Measurements from ENCODE around the gene ST7. TPM values are rescaled to one million over a fixed set of nuclear protein-coding genes. Genes with fewer than 3 reads are reported as not detected.
A peak's percentile ranks its signal among the peaks of the same experiment; 100 is the strongest.

Gene ST7
- total RNA-seq, 2 donors from 2014 or later, result 12.6 to 13.7 TPM

GRCh38 chr7:117153016-117153545 lies 199.8 kb downstream of the ST7 start:
- ATAC-seq, result no peak
- intact Hi-C loops (cut with DNase I, micrococcal nuclease), result no loop called here

GRCh38 chr7:117154721-117155120 lies 201.4 kb downstream of the ST7 start:
- intact Hi-C loops (cut with DNase I, micrococcal nuclease), result no loop called here
- no peak for DNase-seq

More at GRCh38 chr7:117153016-117153545, 199.8 kb downstream of the ST7 start:
- DNase-seq, result no peak

GRCh38 chr7:117155694-117156093 lies 202.4 kb downstream of the ST7 start:
- DNase-seq, result no peak
- no peak for ATAC-seq
- intact Hi-C loops (cut with DNase I, micrococcal nuclease), result no loop called here

More at GRCh38 chr7:117154721-117155120, 201.4 kb downstream of the ST7 start:
- ATAC-seq, result no peak

- intact Hi-C loops (cut with DNase I, micrococcal nuclease), result no loop called here
- ATAC-seq (no peak), DNase-seq (no peak)
Measured at GRCh38 chr7:117157241-117158209, 204.2 kb downstream of the ST7 start.

GRCh38 chr7:117158941-117159697 lies 205.8 kb downstream of the ST7 start:
- ATAC-seq (no peak), DNase-seq (no peak)
- intact Hi-C loops (cut with DNase I, micrococcal nuclease), result no loop called here

GRCh38 chr7:117163101-117163500 lies 209.8 kb downstream of the ST7 start:
- ATAC-seq (no peak), DNase-seq (no peak)
- intact Hi-C loops (cut with DNase I, micrococcal nuclease), result no loop called here

- intact Hi-C loops (cut with DNase I, micrococcal nuclease), result no loop called here
- no peak for ATAC-seq
- no peak for DNase-seq
Measured at GRCh38 chr7:117164620-117165019, 211.3 kb downstream of the ST7 start.

GRCh38 chr7:117165656-117166055 lies 212.4 kb downstream of the ST7 start:
- DNase-seq (peak in 1 of 2 donors; percentile 24), ATAC-seq (no peak)
- intact Hi-C loops (cut with DNase I, micrococcal nuclease), result no loop called here

GRCh38 chr7:117169907-117170306 lies 216.6 kb downstream of the ST7 start:
- intact Hi-C loops (cut with DNase I, micrococcal nuclease), result no loop called here
- ATAC-seq, result no peak
- no peak for DNase-seq

- DNase-seq, result no peak
- ATAC-seq, result no peak
- intact Hi-C loops (cut with DNase I, micrococcal nuclease), result no loop called here
Measured at GRCh38 chr7:117171106-117171505, 217.8 kb downstream of the ST7 start.

- no peak for ATAC-seq
Measured at GRCh38 chr7:117172283-117172682, 219.0 kb downstream of the ST7 start.

GRCh38 chr7:117173035-117173770 lies 219.9 kb downstream of the ST7 start:
- no peak for DNase-seq
- intact Hi-C loops (cut with DNase I, micrococcal nuclease), result no loop called here
- ATAC-seq, result no peak

More at GRCh38 chr7:117172283-117172682, 219.0 kb downstream of the ST7 start:
- intact Hi-C loops (cut with DNase I, micrococcal nuclease), result no loop called here
- no peak for DNase-seq

- no peak for DNase-seq
- no peak for ATAC-seq
- intact Hi-C loops (cut with DNase I, micrococcal nuclease), result no loop called here
Measured at GRCh38 chr7:117176206-117176605, 222.9 kb downstream of the ST7 start.

- intact Hi-C loops (cut with DNase I, micrococcal nuclease), result no loop called here
- ATAC-seq (no peak), DNase-seq (no peak)
Measured at GRCh38 chr7:117178600-117178999, 225.3 kb downstream of the ST7 start.

GRCh38 chr7:117179701-117180100 lies 226.4 kb downstream of the ST7 start:
- intact Hi-C loops (cut with DNase I, micrococcal nuclease), result no loop called here
- no peak for DNase-seq
- ATAC-seq, result no peak

- intact Hi-C loops (cut with DNase I, micrococcal nuclease), result no loop called here
- ATAC-seq, result no peak
Measured at GRCh38 chr7:117183729-117184128, 230.4 kb downstream of the ST7 start.

GRCh38 chr7:117184367-117184766 lies 231.1 kb downstream of the ST7 start:
- DNase-seq (no peak), ATAC-seq (no peak)
- intact Hi-C loops (cut with DNase I, micrococcal nuclease), result no loop called here

More at GRCh38 chr7:117183729-117184128, 230.4 kb downstream of the ST7 start:
- DNase-seq, result no peak

GRCh38 chr7:117185124-117185523 lies 231.8 kb downstream of the ST7 start:
- intact Hi-C loops (cut with DNase I, micrococcal nuclease), result no loop called here
- ATAC-seq (no peak), DNase-seq (no peak)

Data from left colon (tissue), 2 donors.